HG02798 (cell line): ENCODE measurements around the gene ITGAE.

Experiments used
- ATAC-seq: cut with Tn5 transposase; IDR thresholded peaks from one replicate; pipeline ENCODE4 v1.9.1; 2021; ENCODE audit warnings: mild to moderate bottlenecking; ENCODE audit not compliant: unreplicated experiment, poor library complexity

Gene ITGAE

DNA sequence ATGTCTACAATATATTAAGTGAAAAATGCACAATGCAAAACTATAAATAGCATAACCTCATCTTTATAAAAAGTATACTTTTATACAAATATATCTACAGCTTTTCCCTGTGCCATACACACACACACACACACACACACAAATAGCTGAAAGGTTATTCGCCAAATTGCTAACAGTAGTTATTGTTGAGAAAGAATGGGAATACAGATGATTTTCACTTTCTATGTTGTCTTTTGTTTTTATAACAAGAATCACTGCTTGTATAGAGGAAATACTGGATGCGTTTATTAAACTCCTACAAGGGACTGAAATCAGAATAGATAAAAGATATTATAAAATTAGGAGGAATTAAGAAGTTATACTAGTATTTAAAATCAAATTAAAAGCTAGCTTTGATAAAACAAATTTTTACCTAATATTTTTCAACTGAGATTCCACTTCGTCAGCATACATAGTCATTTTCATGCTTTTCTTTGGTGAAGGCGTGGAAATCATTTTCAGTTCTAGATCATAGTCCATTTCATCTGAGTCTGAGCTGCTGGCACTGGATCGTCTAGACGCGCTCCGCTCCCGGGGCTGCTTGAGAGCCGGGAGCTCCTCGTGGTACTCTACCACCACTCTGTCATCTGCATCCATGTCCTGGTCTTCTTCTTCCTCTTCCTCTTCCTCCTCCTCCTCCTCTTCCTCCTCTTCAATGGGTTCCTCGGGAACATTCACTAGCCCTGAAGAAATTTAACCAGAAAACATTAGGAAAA lies 17.0 kb upstream of the ITGAE start:
- ATAC-seq = no peak

DNA sequence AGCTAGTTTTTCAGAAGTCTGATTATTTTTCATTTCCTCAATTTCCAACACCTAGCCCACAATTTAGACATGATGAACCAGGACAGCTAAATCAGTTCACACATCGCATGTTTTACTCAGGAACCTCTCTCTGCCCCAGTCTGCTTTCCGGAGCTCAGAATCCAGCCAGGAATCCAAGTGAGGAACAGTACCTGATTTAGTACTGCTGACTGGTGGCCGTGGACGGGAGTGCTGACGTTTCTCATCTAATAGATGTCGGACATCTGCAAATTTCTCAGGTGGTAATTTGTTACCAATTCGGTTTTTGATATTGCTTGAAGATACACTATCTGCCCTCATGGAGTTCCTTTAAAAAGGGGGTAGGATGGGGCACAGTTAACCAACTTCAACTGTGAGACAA lies 14.9 kb upstream of the ITGAE start:
- ATAC-seq = no peak

DNA sequence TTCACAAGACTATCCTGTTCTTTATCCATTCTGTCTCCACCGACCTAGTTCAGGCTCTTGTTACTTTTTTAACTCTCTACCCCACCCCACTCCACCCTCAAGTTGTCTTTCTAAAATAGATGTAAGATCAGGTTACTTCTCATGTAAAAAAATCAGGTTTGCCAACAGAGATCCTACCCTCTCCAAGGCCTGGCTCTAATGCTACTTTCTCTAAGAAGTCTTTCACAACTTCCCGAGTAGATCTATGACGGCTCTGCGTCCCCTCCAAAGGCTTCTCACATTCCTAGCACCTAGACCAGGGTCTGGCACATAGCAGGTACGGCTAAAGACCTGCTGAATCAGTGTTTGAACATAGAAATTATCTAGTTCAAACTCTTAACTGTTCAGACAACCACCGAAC lies 14.1 kb upstream of the ITGAE start:
- ATAC-seq = no peak

DNA sequence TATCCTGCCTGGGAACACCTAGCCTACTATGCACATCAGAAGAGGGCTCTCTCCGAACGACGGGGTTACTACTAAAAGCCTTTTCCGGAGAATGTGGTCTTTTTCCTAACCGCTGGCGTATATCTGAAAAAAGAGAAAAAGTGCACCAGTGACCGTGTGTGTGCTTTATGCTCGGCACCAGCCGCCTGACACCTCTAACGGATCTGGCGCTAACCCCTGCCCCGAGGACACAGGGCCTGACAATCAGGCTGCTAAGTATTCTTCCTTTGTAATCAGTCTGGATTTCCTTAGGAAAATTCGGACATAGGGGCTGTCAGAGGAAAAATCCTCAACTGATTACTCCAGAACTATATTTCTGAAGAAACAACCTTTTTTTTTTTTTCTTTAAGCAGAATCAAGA lies 13.4 kb upstream of the ITGAE start:
- ATAC-seq = no peak

DNA sequence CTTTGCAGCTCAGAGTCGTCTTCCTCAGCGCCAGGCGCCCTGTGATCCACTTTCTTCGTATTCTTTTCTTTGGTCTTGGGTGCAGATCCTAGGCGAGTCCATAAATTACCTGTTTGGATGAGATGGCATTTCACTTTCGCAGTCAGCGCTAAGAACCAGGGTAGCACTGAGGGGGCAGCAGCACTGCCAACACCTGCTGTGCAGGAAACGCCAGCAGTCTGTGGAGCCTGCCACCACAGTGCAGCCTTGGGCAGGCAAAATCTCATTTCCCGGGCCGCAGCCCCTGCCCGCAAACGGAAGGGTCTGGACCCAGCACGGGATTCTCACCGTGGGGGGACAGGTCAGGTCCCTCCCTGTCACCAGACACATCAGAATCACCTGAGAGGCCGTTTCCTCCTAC lies 12.2 kb upstream of the ITGAE start:
- no peak for ATAC-seq

DNA sequence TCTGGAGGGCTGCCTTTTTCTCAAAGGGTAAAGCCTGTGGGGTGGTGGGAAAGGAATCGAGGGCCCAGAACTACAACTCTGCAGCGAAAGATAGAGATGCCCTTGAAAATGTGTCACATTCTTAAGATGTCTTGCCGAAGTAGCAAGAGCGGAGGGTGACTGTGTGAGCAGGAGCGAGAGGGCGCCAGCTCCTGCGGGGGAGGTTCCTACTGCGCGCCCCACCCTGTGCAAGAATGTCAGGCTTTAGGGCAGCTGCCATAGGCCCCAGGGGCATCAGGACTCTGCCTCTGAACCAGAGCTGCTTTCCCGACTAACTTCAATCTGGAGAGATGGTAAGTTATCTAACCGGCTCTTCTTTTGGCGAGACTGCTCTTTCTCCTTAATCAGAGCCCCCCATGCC lies 11.8 kb upstream of the ITGAE start:
- ATAC-seq = no peak

DNA sequence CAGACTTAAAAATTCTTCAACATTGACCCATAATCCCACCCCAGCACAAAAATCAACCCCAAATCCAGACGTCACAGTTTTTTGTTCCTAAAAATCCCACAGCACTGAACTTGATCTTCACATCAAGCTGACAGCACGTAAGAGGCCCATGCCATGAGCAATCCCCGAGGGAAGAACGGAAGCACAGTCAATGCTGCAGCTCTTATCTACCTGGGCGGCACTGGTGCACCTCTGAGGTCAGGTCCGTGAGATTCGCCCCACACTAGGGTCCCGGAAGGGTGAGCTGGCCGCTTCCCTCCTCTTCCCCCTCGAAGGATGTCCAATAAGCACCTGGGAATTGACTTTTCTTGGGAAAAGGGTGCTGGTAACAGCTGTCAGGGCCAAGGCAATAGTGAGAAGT lies 11.3 kb upstream of the ITGAE start:
- ATAC-seq = no peak

DNA sequence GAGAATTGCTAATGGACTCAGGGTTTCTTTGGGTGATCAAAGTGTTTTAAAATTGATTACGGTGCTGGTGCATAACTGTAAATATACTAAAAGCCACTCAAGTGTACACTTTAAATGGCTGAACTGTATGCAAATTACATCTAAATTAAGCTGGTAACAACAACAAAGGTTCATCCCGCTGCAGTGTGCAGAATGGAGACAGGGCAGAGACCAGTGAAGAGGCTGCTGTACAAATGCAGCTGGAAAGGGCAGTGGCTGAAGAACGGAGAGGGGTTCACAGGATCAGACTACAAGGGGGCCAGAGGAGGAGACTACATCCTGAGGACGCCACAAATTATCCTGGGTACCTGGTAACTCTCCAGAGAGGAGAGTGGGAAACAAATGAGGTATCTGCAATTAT lies 9.0 kb upstream of the ITGAE start:
- no peak for ATAC-seq

DNA sequence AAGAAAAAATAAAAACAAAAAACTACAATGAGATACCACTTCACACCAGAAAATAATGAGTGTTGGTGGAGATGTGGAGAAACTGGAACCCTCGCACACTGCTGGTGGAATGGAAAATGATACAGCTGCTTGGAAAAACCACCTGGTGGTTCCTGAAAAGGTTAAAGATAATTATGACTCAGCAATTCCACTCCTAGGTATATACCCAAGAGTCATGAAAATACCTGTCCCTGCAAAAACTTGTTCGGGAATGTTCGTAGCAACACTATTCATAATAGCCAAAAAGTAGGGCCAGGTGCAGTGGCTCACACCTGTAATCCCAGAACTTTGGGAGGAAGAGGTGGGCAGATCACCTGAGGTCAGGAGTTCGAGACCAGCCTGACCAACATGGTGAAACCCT lies 8.1 kb upstream of the ITGAE start:
- ATAC-seq = no peak

DNA sequence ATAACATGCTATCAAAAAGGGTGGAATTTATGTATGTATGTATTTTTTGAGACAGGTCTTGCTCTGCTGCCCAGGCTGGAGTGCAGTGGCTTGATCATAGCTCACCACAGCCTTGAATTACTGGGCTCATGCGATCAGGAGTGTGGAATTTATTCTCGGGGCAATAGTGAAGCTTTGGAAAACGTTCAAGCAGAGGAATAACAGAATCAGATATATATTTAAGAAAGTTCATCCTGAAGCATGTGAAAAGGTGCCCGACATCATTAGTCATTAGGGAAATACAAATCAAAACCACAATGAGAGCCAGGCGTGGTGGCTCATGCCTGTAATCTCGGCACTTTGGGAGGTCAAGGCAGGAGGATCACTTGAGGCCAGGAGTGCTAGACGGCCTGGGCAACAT lies 7.7 kb upstream of the ITGAE start:
- ATAC-seq = no peak

DNA sequence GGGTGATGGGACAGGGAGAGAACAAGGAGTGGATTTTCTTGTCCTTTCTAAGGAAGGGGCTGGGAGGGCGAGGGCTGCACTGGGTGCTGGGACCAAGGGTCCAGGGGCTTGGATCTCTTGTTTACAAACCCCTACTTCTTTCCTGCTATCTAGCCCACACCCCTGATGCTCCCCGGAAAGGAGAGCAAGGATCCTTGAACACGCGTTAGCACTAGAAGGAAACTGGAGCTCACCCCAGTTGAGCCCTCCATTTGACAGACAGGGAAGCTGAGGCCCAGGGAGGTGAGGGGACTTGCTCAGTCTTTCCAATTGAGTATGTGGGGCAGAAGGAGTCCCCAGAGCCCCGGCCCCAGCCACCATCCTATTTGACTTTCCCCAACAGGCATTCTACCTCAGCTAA lies 4.6 kb upstream of the ITGAE start:
- ATAC-seq = no peak

DNA sequence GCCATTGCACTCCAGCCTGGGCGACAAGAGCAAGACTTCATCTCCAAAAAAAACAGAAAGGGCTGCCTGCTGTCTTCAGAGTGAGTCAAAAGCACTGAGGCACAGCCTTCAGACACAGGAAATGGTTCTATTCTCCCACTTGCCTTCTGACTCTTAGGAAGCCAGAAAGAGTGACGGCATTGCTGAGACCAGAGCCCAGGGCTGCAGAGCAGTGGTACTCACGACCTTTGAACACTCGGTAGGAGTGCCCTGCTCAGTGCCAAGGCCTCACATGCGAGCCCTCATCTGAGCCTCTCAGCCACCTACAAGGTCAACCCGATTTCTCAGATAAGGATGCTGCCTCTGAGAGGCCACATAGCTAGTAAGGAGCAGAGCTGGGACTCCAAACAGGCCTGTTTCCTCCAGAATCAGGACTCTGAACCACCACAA lies 3.5 kb upstream of the ITGAE start:
- peak; percentile 47 for ATAC-seq

DNA sequence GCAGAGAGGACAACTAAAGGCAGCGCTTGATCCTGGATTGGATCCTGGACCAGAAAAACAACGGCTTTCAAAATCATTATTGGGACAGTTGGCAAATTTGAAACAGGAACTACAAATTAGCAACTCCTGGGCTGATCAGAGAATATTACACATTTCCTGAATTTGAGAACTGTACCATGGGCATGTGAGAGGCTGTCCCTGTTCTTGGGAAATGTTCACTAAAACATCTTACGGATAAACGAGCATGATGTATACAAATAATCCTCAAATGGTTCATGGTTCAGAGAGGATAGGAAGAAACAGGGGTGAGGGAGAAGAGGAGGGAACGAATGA lies 2.3 kb upstream of the ITGAE start:
- no peak for ATAC-seq

DNA sequence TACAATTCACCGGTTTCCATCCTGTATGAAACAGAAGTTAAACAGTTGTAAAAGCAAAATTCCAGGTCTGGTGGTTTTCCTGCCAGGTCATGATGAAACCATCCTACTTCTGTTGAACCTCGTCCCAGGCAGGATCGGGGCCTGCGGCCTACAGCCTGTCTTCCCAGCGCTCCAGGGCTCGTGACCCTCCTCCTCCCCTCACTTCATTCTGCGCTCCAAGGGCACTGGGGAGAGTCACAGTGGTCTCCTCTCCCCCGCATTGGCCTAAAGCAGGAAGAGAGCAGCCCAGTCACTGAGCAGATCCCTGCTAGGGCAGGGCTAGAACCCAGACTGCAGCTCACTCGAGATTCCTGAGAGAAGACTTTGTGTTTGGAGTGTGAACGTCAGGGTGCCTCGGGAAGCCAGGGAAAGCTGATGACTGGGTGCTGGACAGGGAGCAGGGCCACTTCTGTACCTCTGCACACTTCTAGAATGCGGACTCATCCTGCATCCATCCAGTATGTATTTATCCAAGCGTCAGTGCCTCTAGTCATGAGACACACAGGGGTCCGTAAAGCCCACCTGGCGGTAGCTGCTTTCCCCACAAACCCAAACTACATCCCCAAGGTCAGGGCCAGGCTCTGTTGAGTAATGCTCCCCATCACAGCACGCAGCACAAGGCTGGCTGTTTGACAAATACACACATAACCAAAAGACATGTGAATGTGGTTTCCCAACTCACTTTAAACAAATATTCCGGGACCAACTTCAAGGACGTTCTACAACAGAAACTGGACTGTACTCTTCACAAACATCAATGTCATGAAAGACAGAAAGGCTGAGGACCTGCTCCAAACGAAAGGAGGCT lies 1.7 kb upstream of the ITGAE start:
- ATAC-seq = no peak

DNA sequence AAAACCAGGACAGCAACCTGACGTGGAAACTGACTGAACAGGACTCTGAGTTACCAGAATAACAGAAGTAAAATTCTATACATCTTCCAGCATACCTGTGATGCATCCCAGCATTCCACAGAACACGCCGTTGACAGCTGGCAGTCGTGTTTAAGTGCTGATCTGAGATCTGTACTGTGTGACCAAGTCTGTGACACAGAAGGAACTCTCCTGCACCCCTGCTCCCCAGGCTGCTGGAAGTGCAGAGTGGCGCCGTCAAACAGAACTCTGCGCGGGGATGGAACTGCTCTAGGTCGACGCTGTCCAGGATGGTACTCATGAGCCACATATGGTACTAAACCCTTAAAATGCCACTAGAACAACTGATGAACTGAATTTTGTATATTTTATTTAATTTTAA lies 804 bp upstream of the ITGAE start:
- no peak for ATAC-seq

DNA sequence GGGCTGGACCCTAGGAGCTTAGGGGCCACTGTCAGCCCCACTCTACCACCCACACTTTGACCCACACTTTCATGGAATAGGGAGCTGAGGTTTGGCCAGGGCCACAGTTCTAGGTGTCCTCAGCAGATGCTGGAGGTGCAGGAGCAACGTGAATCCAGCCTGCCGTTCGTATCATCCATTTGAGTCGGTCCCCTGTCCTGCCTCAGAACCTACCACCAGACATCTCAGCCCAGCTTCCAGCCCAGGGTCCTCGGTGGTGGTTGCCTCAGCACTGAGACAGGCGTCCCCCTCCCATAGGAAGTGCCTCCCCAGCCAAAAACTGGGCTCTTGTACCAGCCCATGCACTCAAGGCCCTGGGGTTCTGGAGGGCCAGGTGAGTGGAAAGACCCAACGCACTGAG lies 359 bp upstream of the ITGAE start:
- ATAC-seq = no peak

DNA sequence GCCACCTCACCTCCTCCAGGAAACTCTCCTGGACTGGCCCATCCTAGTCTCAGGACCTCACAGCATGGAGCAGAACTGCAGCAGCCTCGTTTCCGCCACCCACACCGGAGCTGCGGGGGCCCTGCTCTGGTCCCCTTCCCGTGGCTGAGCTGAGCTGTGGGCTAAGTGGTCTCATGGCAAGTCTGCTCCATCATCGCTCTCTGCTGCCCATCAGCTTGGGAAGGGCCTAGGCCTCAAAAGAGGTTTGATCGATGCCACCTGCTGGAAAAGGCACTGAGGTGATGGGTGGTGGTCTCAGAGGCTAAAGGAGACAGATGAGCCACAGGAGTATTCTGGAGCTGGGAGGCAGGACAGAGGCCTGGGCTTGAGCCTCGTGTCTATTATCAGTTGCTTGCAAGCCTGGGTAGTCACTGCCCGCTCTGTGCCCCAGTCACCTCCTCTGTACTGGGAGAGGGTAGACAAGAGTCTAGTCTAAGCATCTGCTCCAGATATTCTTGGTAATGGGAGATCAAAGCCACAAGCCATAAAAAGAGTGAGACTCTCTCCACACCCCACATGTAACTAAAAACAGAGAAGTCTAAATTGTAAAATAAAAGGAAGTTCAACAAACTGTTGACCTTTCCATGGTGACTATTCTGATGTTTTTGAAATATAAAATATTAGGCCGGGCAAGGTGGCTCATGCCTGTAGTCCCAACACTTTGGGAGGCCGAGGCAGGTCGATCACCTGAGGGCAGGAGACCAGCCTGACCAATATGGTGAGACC lies 1.6 kb downstream of the ITGAE start:
- no peak for ATAC-seq

DNA sequence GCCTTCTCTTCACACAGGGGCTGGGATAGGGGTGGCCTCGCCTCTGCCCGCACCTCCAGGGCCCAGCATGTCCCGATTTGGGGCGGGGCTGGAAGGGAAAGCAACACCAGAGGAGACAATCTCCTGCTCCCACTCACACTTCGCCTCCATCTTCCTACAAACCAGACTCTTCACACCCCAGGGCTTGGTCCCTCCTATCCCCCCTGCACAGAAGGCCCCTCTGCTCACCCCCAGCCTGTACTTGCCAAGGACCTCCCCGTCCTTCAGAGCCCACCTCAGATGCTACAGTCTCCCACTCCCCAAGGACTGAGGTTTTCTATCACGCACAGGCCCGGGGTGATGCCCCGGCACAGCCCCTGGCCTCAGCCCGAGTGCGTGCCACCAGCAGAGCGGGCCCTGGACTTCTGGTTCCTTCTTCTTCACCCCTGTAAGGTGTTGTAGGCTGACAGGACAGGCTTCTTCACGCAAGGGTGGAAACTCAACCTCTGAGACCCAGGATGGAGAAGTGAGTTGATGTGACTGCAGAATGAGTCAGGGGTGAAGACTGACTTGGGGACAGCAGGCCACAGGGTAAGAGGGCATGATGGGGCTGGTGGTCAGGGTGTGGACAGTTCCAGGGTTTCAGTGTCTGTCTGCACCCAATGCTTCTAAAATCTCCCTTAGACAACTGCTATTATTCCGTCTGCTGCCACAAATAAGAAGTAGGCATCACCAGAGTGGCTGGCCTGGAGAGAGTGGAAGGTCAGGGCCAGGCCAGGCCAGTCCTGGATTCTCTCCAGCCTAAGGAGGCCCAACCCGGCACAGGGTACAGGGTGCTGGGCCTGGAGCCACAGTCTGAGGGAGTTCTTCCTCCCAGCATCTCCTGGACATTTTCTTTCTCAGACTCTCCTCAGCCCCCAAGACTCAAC lies 2.5 kb downstream of the ITGAE start:
- ATAC-seq = no peak

DNA sequence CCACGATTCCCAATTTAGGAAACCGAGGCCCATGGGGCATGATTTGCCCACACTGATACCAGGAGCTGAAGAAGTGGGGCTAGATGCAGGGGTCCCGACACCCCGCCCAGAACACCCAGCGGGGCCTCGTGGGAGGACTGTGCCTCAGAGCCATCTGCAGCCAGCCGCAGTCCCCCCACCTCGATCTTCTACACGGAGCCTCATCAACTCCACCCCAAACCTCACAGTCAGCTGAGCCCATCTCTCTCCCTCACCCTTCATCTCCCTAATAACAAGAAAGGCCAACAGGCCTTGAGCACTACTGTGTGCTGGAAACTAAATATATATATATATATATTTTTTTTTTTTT lies 4.2 kb downstream of the ITGAE start:
- no peak for ATAC-seq

DNA sequence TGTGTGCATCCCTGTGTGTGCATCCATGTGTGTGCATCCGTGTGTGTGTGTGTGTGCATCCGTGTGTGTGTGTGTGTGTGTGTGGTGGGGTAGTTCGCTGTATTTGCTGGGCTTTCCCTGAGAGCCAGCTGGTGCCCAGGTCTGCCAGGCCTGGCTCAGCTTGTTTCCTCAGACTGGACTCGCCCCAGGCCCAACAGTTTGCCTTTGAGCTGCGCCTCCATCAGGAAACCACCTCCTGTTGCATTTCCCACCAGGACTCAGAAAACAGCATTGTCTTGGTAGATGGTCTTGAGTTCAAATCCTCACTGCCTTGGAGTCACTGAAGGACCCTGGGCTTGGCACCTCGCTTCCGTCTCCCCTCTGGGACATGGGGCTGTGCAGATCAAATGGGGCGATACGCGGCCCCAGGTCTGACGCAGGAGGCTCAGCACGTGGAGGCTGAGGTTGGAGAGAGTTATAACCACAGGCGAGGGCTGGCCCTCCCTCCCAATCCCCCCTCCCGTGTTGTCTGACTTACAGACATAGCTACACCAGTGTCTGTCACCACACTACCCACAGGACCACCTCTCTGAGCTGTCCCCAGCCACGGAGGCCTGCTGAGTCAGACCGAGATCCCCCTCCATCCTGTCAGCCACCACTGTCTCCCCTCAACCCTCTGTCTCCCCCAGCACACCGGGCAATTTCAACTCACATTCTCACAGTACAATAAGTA lies 4.7 kb downstream of the ITGAE start:
- ATAC-seq = no peak
